ENCODE measurements around the gene ZNF414. TPM values are rescaled to one million over a fixed set of nuclear protein-coding genes. Genes with fewer than 3 reads are reported as not detected.

The ZNF414 gene
- total RNA-seq, 2 experiments from 2014 or later, result 8.7 to 47.5 TPM

DNA sequence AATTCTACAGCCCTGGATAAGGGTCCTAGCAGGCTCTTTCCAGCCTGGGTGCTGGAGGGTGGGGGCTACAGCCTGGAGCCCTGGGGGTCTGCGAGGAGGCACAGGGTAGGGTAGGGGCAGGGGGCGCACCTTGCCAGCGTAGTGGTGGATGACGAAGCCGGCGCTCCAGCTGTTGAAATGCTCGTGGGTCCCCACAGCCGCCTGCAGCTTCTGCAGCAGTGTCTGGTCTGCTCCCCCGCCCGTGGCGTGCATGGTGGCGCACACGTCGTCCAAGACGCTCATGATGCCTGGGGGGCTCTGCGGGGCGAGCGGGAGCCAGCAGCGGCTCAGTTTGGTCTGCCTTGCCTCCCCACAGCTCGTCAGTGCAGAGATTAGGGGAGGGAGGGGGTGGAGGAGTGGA is 30.2 kb upstream of the ZNF414 start:
- intact Hi-C loops (cut with micrococcal nuclease; ENCODE audit: unreplicated experiment), result no loop called here
- POLR2A ChIA-PET, result no interaction called here
- Histone ChIP-seq H3K4me1 (ENCODE audit: insufficient read depth, low read length, poor library complexity, severe bottlenecking) (no peaks in the 10 kb centered on the region), H3K36me3 (ENCODE audit: insufficient read depth, low read length) (no peaks in the 10 kb centered on the region), H4K20me1 (ENCODE audit: insufficient read depth, low read length) (no peaks in the 10 kb centered on the region), H3K4me2 (ENCODE audit: low read length) (no peak overlapping the region), H2AFZ (ENCODE audit: low read length) (no peak overlapping the region), H3K9me2 (ENCODE audit: insufficient read depth, low read length) (no peaks in the 10 kb centered on the region), H3K9me3 (ENCODE audit: low read length) (no peaks in the 10 kb centered on the region), H3K27ac (ENCODE audit: low read depth, low read length, poor library complexity, severe bottlenecking) (no peak overlapping the region), H3K4me3 (ENCODE audit: low read depth, low read length, poor library complexity, severe bottlenecking) (no peak overlapping the region), H3K79me2 (ENCODE audit: insufficient read depth, low read depth, low read length) (no peaks in the 10 kb centered on the region)
- DNase-seq (ENCODE audit: low spot score), result no peak
- no TSS peak for BruUV-seq (replicated peaks)
- CTCF ChIA-PET (ENCODE audit: unreplicated experiment), result no interaction called here
- TF ChIP-seq EZH2phosphoT487 (IDR thresholded peaks at IDR 0.05; ENCODE audit: borderline replicate concordance, low read depth, low read length), result no peak
- TF ChIP-seq, protein P1, sequence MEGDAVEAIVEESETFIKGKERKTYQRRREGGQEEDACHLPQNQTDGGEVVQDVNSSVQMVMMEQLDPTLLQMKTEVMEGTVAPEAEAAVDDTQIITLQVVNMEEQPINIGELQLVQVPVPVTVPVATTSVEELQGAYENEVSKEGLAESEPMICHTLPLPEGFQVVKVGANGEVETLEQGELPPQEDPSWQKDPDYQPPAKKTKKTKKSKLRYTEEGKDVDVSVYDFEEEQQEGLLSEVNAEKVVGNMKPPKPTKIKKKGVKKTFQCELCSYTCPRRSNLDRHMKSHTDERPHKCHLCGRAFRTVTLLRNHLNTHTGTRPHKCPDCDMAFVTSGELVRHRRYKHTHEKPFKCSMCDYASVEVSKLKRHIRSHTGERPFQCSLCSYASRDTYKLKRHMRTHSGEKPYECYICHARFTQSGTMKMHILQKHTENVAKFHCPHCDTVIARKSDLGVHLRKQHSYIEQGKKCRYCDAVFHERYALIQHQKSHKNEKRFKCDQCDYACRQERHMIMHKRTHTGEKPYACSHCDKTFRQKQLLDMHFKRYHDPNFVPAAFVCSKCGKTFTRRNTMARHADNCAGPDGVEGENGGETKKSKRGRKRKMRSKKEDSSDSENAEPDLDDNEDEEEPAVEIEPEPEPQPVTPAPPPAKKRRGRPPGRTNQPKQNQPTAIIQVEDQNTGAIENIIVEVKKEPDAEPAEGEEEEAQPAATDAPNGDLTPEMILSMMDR (conservative IDR thresholded peaks at IDR 0.05; ENCODE audit: low read length), result no peak

DNA sequence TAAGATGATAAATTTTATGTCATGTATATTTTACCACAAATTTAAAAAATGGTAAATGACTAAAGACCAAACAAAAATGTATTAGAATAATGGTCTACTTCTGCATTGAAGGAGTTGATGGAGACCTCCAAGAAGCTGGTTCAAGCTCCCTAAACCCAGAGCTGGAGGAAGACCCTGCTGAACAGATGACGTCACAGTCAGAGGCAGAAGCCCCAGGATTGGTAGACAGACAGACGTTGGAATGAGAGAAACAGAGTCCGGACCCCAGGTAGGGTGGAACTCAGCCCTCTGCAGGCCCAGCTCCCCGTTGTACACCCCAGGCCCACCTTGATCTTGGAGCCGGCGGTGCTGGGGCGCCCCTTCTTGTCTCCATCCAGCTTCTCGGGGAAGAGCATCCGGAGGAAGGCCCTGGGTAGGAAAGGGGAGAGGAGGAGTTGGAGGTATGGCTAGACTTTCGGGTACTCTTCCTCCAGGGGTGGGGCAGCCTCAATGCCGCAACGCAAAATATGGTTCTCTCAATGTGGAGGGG is 25.7 kb upstream of the ZNF414 start:
- Histone ChIP-seq H3K36me3 (ENCODE audit: insufficient read depth, low read length) (no peaks in the 10 kb centered on the region), H3K9me3 (ENCODE audit: low read length) (no peaks in the 10 kb centered on the region), H3K4me2 (ENCODE audit: low read length) (no peak overlapping the region), H3K4me1 (ENCODE audit: insufficient read depth, low read length, poor library complexity, severe bottlenecking) (no peaks in the 10 kb centered on the region), H4K20me1 (ENCODE audit: insufficient read depth, low read length) (no peaks in the 10 kb centered on the region), H3K79me2 (ENCODE audit: insufficient read depth, low read depth, low read length) (no peaks in the 10 kb centered on the region), H3K4me3 (ENCODE audit: low read depth, low read length, poor library complexity, severe bottlenecking) (no peak overlapping the region), H3K9me2 (ENCODE audit: insufficient read depth, low read length) (no peaks in the 10 kb centered on the region), H2AFZ (ENCODE audit: low read length) (no peak overlapping the region), H3K27ac (ENCODE audit: low read depth, low read length, poor library complexity, severe bottlenecking) (no peak overlapping the region)
- ChIA-PET CTCF (ENCODE audit: unreplicated experiment) (no interaction called here), POLR2A (no interaction called here)
- no peak for DNase-seq (ENCODE audit: low spot score)
- intact Hi-C loops (cut with micrococcal nuclease; ENCODE audit: unreplicated experiment), result no loop called here
- TF ChIP-seq, protein P1 (conservative IDR thresholded peaks at IDR 0.05; ENCODE audit: low read length), result no peak
- no peak for TF ChIP-seq EZH2phosphoT487 (IDR thresholded peaks at IDR 0.05; ENCODE audit: borderline replicate concordance, low read depth, low read length)
- no TSS peak for BruUV-seq (replicated peaks)

DNA sequence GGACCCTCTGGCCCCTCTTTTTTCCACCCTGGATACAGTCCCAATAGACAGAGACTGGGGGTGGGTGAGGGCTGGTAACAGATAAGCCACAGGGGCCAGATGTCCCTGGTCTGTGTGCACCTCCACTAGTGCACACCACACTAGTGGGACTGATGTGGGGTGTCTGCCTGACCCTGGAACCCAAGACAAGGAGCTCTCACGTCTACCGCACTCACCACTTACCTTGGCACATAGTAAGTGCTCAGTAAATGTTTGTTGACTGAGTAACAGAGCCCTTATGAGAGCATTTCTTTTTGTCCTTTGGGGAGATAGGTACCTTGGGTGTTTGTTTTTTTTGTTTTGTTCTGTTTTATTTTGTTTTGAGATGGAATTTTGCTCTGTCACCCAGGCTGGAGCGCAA is 23.1 kb upstream of the ZNF414 start:
- POLR2A ChIA-PET, result no interaction called here
- Histone ChIP-seq H3K9me3 (ENCODE audit: low read length) (no peaks in the 10 kb centered on the region), H3K79me2 (ENCODE audit: insufficient read depth, low read depth, low read length) (no peaks in the 10 kb centered on the region), H4K20me1 (ENCODE audit: insufficient read depth, low read length) (no peaks in the 10 kb centered on the region), H3K4me3 (ENCODE audit: low read depth, low read length, poor library complexity, severe bottlenecking) (no peak overlapping the region), H3K4me1 (ENCODE audit: insufficient read depth, low read length, poor library complexity, severe bottlenecking) (no peaks in the 10 kb centered on the region), H3K9me2 (ENCODE audit: insufficient read depth, low read length) (no peaks in the 10 kb centered on the region), H3K27ac (ENCODE audit: low read depth, low read length, poor library complexity, severe bottlenecking) (no peak overlapping the region), H2AFZ (ENCODE audit: low read length) (no peak overlapping the region), H3K36me3 (ENCODE audit: insufficient read depth, low read length) (no peaks in the 10 kb centered on the region), H3K4me2 (ENCODE audit: low read length) (no peak overlapping the region)
- no peak for DNase-seq (ENCODE audit: low spot score)
- intact Hi-C loops (cut with micrococcal nuclease; ENCODE audit: unreplicated experiment), result no loop called here
- TF ChIP-seq, protein P1 (conservative IDR thresholded peaks at IDR 0.05; ENCODE audit: low read length), result no peak
- no peak for TF ChIP-seq EZH2phosphoT487 (IDR thresholded peaks at IDR 0.05; ENCODE audit: borderline replicate concordance, low read depth, low read length)
- no TSS peak for BruUV-seq (replicated peaks)
- CTCF ChIA-PET (ENCODE audit: unreplicated experiment), result no interaction called here

Measured in OCI-LY7 (cell line).